IMR-90 (cell line): ENCODE data around the gene TEDC2. TPM values are rescaled to one million over a fixed set of nuclear protein-coding genes. Genes with fewer than 3 reads are reported as not detected.

Experiments
- ATAC-seq: fragments of 200-7000 bp; cut with Tn5 transposase; 2 replicates; pipeline ENCODE4 v1.9.1; 2020; ENCODE audit warnings: low read depth, mild to moderate bottlenecking, moderate library complexity
- BruUV-seq: library from RNA; stranded (reverse); fragments of 400-500 nt; replicated peaks from 2 replicates; lab custom pipeline; 2021; lab: Mats Ljungman, UMichigan
- CTCF ChIA-PET: fragments of 300-600 bp; formaldehyde crosslinking; extraction: SDS; loops from one replicate; lab custom pipeline; 2021; ENCODE audit warnings: antibody characterized with exemption; lab: Yijun Ruan, JAX
- POLR2A ChIA-PET: fragments of 300-600 bp; sonication (Branson Sonifier 250); formaldehyde crosslinking; loops from one replicate; lab custom pipeline; 2022; ENCODE audit warnings: antibody characterized with exemption; ENCODE audit not compliant: unreplicated experiment; lab: Charles Lee
- DNase-seq: peaks from one replicate; pipeline ENCODE4 v3.0.0; 2013
- H2AFZ ChIP-seq: replicated peaks from 2 replicates; pipeline ENCODE3; 2013; ENCODE audit warnings: low read length, mild to moderate bottlenecking; ENCODE audit not compliant: poor library complexity
- H2AK5ac ChIP-seq: 2 replicates; pipeline ENCODE4 v1.6.1; 2013; ENCODE audit warnings: low read depth, low read length, inconsistent platforms
- H2AK9ac ChIP-seq: replicated peaks from 2 replicates; pipeline ENCODE3; 2013; ENCODE audit warnings: mild to moderate bottlenecking, low read depth, low read length, moderate library complexity; ENCODE audit not compliant: poor library complexity
- H2BK120ac ChIP-seq: 2 replicates; pipeline ENCODE4 v1.6.1; 2013; ENCODE audit warnings: low read depth, low read length, inconsistent platforms
- H2BK15ac ChIP-seq: 3 replicates; pipeline ENCODE4 v1.6.1; 2013; ENCODE audit warnings: low read depth, low read length, inconsistent platforms
- H2BK20ac ChIP-seq: 2 replicates; pipeline ENCODE4 v1.6.1; 2013; ENCODE audit warnings: low read depth, mild to moderate bottlenecking, inconsistent platforms, low read length, moderate library complexity
- H2BK5ac ChIP-seq: 2 replicates; pipeline ENCODE4 v1.6.1; 2013; ENCODE audit warnings: mild to moderate bottlenecking, low read depth, low read length, inconsistent platforms; ENCODE audit not compliant: poor library complexity, severe bottlenecking
- H3K14ac ChIP-seq: replicated peaks from 2 replicates; pipeline ENCODE4 v1.6.1; 2013; ENCODE audit warnings: low read depth, low read length, inconsistent platforms
- H3K18ac ChIP-seq: 2 replicates; pipeline ENCODE4 v1.6.1; 2013; ENCODE audit warnings: low read depth, low read length, control low read depth
- H3K23ac ChIP-seq: 2 replicates; pipeline ENCODE4 v1.6.1; 2013; ENCODE audit warnings: low read depth, low read length, inconsistent platforms
- H3K27ac ChIP-seq: 2 replicates; pipeline ENCODE4 v1.5.1; 2013; ENCODE audit warnings: mild to moderate bottlenecking, control low read depth, low read length; ENCODE audit not compliant: insufficient read depth
- H3K27me3 ChIP-seq: 2 replicates; pipeline ENCODE4 v1.6.1; 2013; ENCODE audit warnings: low read length; ENCODE audit not compliant: control insufficient read depth, insufficient read depth
- H3K36me3 ChIP-seq: 2 replicates; pipeline ENCODE4 v1.6.1; 2013; ENCODE audit warnings: low read length, mixed read lengths; ENCODE audit not compliant: control insufficient read depth, insufficient read depth
- H3K4ac ChIP-seq: 2 replicates; pipeline ENCODE4 v1.6.1; 2013; ENCODE audit warnings: low read depth, low read length, inconsistent platforms
- H3K4me1 ChIP-seq: 2 replicates; pipeline ENCODE4 v1.6.1; 2013; ENCODE audit warnings: low read length, mixed read lengths; ENCODE audit not compliant: control insufficient read depth, insufficient read depth
- H3K4me2 ChIP-seq: 2 replicates; pipeline ENCODE4 v1.6.1; 2013; ENCODE audit warnings: low read depth, mild to moderate bottlenecking, control low read depth, low read length, moderate library complexity
- H3K4me3 ChIP-seq: 2 replicates; pipeline ENCODE4 v1.5.1; 2013; ENCODE audit warnings: low read depth, mild to moderate bottlenecking, control low read depth, low read length, moderate library complexity; ENCODE audit not compliant: insufficient read depth
- H3K56ac ChIP-seq: 2 replicates; pipeline ENCODE4 v1.6.1; 2013; ENCODE audit warnings: low read length, inconsistent platforms; ENCODE audit not compliant: insufficient read depth; ENCODE audit errors: extremely low read depth
- H3K79me1 ChIP-seq, 2 experiments: 2 replicates each; pipeline ENCODE4 v1.6.1; 2013; ENCODE audit warnings: low read length in 2 of 2, inconsistent platforms in 1 of 2, low read depth in 1 of 2
- H3K9ac ChIP-seq: 2 replicates; pipeline ENCODE4 v1.6.1; 2013; ENCODE audit warnings: low read depth, low read length, control low read depth
- H3K9me1 ChIP-seq: 2 replicates; pipeline ENCODE4 v1.6.1; 2013; ENCODE audit warnings: low read length, inconsistent platforms; ENCODE audit not compliant: insufficient read depth
- H3K9me3 ChIP-seq: 2 replicates; pipeline ENCODE4 v1.6.1; 2013; ENCODE audit warnings: low read length; ENCODE audit not compliant: control insufficient read depth, insufficient read depth
- H4K20me1 ChIP-seq: 2 replicates; pipeline ENCODE4 v1.6.1; 2013; ENCODE audit warnings: low read length, inconsistent platforms; ENCODE audit not compliant: insufficient read depth
- H4K5ac ChIP-seq: 2 replicates; pipeline ENCODE4 v1.6.1; 2013; ENCODE audit warnings: mild to moderate bottlenecking, low read depth, low read length, control low read depth
- H4K8ac ChIP-seq, 2 experiments: 2 replicates each; pipeline ENCODE4 v1.6.1; 2013; ENCODE audit warnings: low read depth in 2 of 2, low read length in 2 of 2, control low read depth in 1 of 2, inconsistent platforms in 1 of 2
- H4K91ac ChIP-seq: 2 replicates; pipeline ENCODE4 v1.6.1; 2013; ENCODE audit warnings: low read depth, low read length, inconsistent platforms; ENCODE audit not compliant: insufficient read depth
- CEBPB ChIP-seq: IDR thresholded peaks from 2 replicates; pipeline ENCODE4 v1.6.1; 2012; ENCODE audit warnings: low read depth, low read length, improper control_type of control experiment
- CHD1 ChIP-seq: IDR thresholded peaks from 2 replicates; pipeline ENCODE4 v1.6.1; 2012; ENCODE audit warnings: low read depth, low read length, improper control_type of control experiment
- FOS ChIP-seq: fragments of 150-350 bp; IDR thresholded peaks from 2 replicates; pipeline ENCODE4 v1.6.1; 2016; ENCODE audit warnings: low read depth, low read length
- MAFK ChIP-seq: IDR thresholded peaks from 2 replicates; pipeline ENCODE4 v1.6.1; 2012; ENCODE audit warnings: low read depth, low read length, improper control_type of control experiment
- MXI1 ChIP-seq: IDR thresholded peaks from 2 replicates; pipeline ENCODE4 v1.6.1; 2012; ENCODE audit warnings: low read depth, mild to moderate bottlenecking, low read length, moderate library complexity, borderline replicate concordance
- NFE2L2 ChIP-seq: fragments of 150-350 bp; IDR thresholded peaks from 2 replicates; pipeline ENCODE4 v1.6.1; 2016; ENCODE audit warnings: low read depth, mild to moderate bottlenecking, low read length
- RCOR1 ChIP-seq: IDR thresholded peaks from 2 replicates; pipeline ENCODE4 v1.6.1; 2012; ENCODE audit warnings: mild to moderate bottlenecking, low read length, improper control_type of control experiment; ENCODE audit not compliant: insufficient replicate concordance
- RFX5 ChIP-seq: IDR thresholded peaks from 2 replicates; pipeline ENCODE4 v1.8.0; 2012; ENCODE audit warnings: low read depth, mild to moderate bottlenecking, low read length, moderate library complexity
- WGBS, 2 experiments: methylation state at CpG; one replicate each; pipeline versions ENCODE4 v1.1.5 to v1.1.7; 2013; ENCODE audit warnings: missing lambda C conversion rate in 2 of 2; ENCODE audit not compliant: insufficient read length in 1 of 2; ENCODE audit errors: extremely low coverage in 2 of 2; 5-methylcytosine and 5-hydroxymethylcytosine counted together
- dilution Hi-C: fragments of 300-500 bp; cut with HindIII; formaldehyde crosslinking; loops from one replicate; pipeline ENCODE4 v1.14.3; 2018; ENCODE audit warnings: low sequenced_read_pairs; ENCODE audit not compliant: unreplicated experiment
- in situ Hi-C: fragments of 300-500 bp; cut with MboI; formaldehyde crosslinking; loops from 3 replicates; pipeline ENCODE4 v1.14.3; 2019; ENCODE audit warnings: low sequenced_read_pairs, inconsistent platforms, mixed read lengths
- intact Hi-C: fragments of 100-400 bp; cut with micrococcal nuclease; formaldehyde crosslinking; loops from 2 replicates; pipeline ENCODE4 v1.10.0; 2022
- polyA plus RNA-seq, 3 experiments: library from polyadenylated mRNA; depleted of rRNA; stranded (reverse); fragments of >200 nt; gene quantifications; 2 replicates each; pipeline ENCODE4 v1.2.3, GENCODE V29; 2012; ENCODE audit warnings: low replicate concordance in 1 of 3
- total RNA-seq: library from RNA; depleted of rRNA; stranded (reverse); fragments of >200 nt; gene quantifications from 2 replicates; pipeline ENCODE4 v1.2.3, GENCODE V29; 2012
- TF ChIP-seq, protein P1 (sequence below): fragments of 150-350 bp; IDR thresholded peaks from 2 replicates; pipeline ENCODE4 v1.6.1; 2016; ENCODE audit warnings: low read depth, mild to moderate bottlenecking, low read length, moderate library complexity, borderline replicate concordance

TEDC2 gene
- total and polyA plus RNA-seq, 2 of the 4 experiments (the other 2 are of a cell fraction) = 3.6 to 7.3 TPM

DNA sequence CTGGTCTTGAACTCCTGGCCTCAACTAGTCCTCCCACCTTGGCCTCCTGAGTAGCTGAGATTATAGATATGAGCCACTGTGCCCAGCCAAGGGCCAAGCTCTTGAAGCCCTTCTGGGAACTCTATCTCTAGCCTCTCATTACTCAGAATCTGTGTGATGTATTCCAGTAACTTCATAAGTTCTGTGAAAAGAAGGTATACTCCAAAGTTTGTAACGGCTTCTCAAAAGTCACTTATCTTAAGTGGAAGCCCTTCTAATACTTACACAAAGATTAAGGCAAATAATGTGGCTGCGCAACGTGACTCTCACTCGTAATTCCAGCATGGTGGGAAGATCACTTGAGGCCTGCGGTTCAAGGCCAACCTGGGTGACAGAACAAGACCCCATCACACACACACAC lies 34.7 kb downstream of the TEDC2 start:
- Histone ChIP-seq H3K4ac (no peak overlapping the region), H2BK5ac (no peak overlapping the region), H3K9me1 (no peaks in the 10 kb centered on the region), H3K23ac (no peak overlapping the region), H2BK15ac (no peak overlapping the region), H4K5ac (no peak overlapping the region), H3K4me1 (no peaks in the 10 kb centered on the region; the same call in 1 of the 2 replicates), H2AK9ac (no peak overlapping the region), H3K4me2 (no peak overlapping the region), H2AK5ac (no peak overlapping the region), H3K4me3 (no peak overlapping the region), H3K36me3 (peaks cover 21% of the 10 kb centered on the region; the same call in 1 of the 2 replicates), H2AFZ (no peak overlapping the region), H2BK20ac (no peak overlapping the region), H2BK120ac (no peak overlapping the region), H3K18ac (no peak overlapping the region), H3K9me3 (no peaks in the 10 kb centered on the region), H3K79me1 (peaks cover 3 to 24% of the 10 kb centered on the region in 2 experiments), H4K20me1 (peaks cover 11% of the 10 kb centered on the region; the same call in 1 of the 2 replicates), H4K8ac (no peak overlapping the region), H3K27me3 (no peaks in the 10 kb centered on the region), H4K91ac (no peak overlapping the region), H3K27ac (no peak overlapping the region), H3K56ac (no peak overlapping the region), H3K9ac (no peak overlapping the region), H3K14ac (no peak overlapping the region)
- in situ Hi-C loops = loop anchor here (5.0 kb wide), 1 partner anchor 152 kb away; the partner anchor contains the start of gene ABCA3
- 100% methylated on average over 2 of the region's 5 CpGs; no CpG with 5 or more reads in 1 of the 2 experiments for WGBS, 2 experiments
- ATAC-seq = no peak
- ChIA-PET CTCF (no interaction called here), POLR2A (no interaction called here)
- dilution Hi-C loops = no loop called here
- intact Hi-C loops = no loop called here
- DNase-seq = no peak
- BruUV-seq = no TSS peak
- no peak for TF ChIP-seq FOS
- no peak for TF ChIP-seq RFX5
- no peak for TF ChIP-seq CHD1
- TF ChIP-seq, protein P1, sequence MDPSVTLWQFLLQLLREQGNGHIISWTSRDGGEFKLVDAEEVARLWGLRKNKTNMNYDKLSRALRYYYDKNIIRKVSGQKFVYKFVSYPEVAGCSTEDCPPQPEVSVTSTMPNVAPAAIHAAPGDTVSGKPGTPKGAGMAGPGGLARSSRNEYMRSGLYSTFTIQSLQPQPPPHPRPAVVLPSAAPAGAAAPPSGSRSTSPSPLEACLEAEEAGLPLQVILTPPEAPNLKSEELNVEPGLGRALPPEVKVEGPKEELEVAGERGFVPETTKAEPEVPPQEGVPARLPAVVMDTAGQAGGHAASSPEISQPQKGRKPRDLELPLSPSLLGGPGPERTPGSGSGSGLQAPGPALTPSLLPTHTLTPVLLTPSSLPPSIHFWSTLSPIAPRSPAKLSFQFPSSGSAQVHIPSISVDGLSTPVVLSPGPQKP = no peak
- TF ChIP-seq CEBPB = no peak
- TF ChIP-seq MXI1 = no peak
- TF ChIP-seq NFE2L2 = no peak
- TF ChIP-seq RCOR1 = no peak
- no peak for TF ChIP-seq MAFK
